HEK293 (cell line): ENCODE data around the gene PGK2.

Experiments used
- CTCF ChIA-PET: fragments of 350-600 bp; formaldehyde crosslinking; extraction: SDS; loops from one replicate; lab custom pipeline; 2021; ENCODE audit warnings: antibody characterized with exemption; lab: Yijun Ruan, JAX
- POLR2A ChIA-PET: fragments of 300-600 bp; formaldehyde crosslinking; extraction: SDS; loops from one replicate; lab custom pipeline; 2020; ENCODE audit warnings: antibody characterized with exemption, inconsistent platforms; lab: Yijun Ruan, JAX
- H3K27ac ChIP-seq: fragments of 200-500 bp; sonication (Bioruptor generic); 2 replicates; pipeline ENCODE4 v1.5.1; 2014; ENCODE audit warnings: low read depth, low read length, control low read depth, inconsistent platforms; ENCODE audit errors: extremely low read depth
- H3K36me3 ChIP-seq, 2 experiments: fragments of 200-500 bp in 1 of 2; sonication (Bioruptor generic) in 1 of 2; 1 replicate in 1 of 2; 2 replicates in 1 of 2; pipeline ENCODE4 v1.5.1; 2014 to 2017; ENCODE audit warnings: inconsistent platforms in 2 of 2, low read length in 2 of 2; ENCODE audit not compliant: control insufficient read depth in 2 of 2, insufficient read depth in 1 of 2
- H3K4me1 ChIP-seq: fragments of 200-500 bp; sonication (Bioruptor generic); 2 replicates; pipeline ENCODE4 v1.5.1; 2014; ENCODE audit warnings: mild to moderate bottlenecking, low read length, inconsistent platforms; ENCODE audit not compliant: control insufficient read depth, insufficient read depth
- H3K4me3 ChIP-seq: 2 replicates; pipeline ENCODE4 v1.5.1; 2011; ENCODE audit warnings: low read depth, mild to moderate bottlenecking, control low read depth, low read length, moderate library complexity
- H3K9me3 ChIP-seq: fragments of 200-500 bp; sonication (Bioruptor generic); 2 replicates; pipeline ENCODE4 v1.5.1; 2014; ENCODE audit warnings: low read depth, low read length, inconsistent platforms; ENCODE audit not compliant: control insufficient read depth, insufficient read depth
- EGR2 ChIP-seq: fragments of 450-650 bp; formaldehyde crosslinking; IDR thresholded peaks from 2 replicates; pipeline ENCODE4 v1.5.1; 2016; ENCODE audit warnings: low read depth, missing biosample characterization, missing genetic modification characterization
- OVOL3 ChIP-seq: fragments of 450-650 bp; formaldehyde crosslinking; IDR thresholded peaks from 2 replicates; pipeline ENCODE4 v1.5.1; 2016; ENCODE audit warnings: missing biosample characterization, missing genetic modification characterization
- RBAK ChIP-seq: fragments of 450-650 bp; formaldehyde crosslinking; IDR thresholded peaks from 2 replicates; pipeline ENCODE4 v1.5.1; 2016; ENCODE audit warnings: missing biosample characterization, missing genetic modification characterization
- YY2 ChIP-seq: fragments of 450-650 bp; formaldehyde crosslinking; IDR thresholded peaks from 2 replicates; pipeline ENCODE4 v1.5.1; 2016; ENCODE audit warnings: missing biosample characterization, missing genetic modification characterization
- ZBTB48 ChIP-seq: fragments of 450-650 bp; formaldehyde crosslinking; IDR thresholded peaks from 2 replicates; pipeline ENCODE4 v1.5.1; 2016; ENCODE audit warnings: missing biosample characterization, missing genetic modification characterization
- ZFP37 ChIP-seq: fragments of 450-650 bp; formaldehyde crosslinking; IDR thresholded peaks from 2 replicates; pipeline ENCODE4 v1.5.1; 2016; ENCODE audit warnings: missing biosample characterization, missing genetic modification characterization
- ZNF248 ChIP-seq: fragments of 450-650 bp; formaldehyde crosslinking; IDR thresholded peaks from 2 replicates; pipeline ENCODE4 v1.5.1; 2017; ENCODE audit warnings: missing biosample characterization, missing genetic modification characterization
- ZNF280D ChIP-seq: fragments of 450-650 bp; formaldehyde crosslinking; IDR thresholded peaks from 2 replicates; pipeline ENCODE4 v1.5.1; 2016; ENCODE audit warnings: missing biosample characterization, missing genetic modification characterization
- ZNF391 ChIP-seq: fragments of 450-650 bp; formaldehyde crosslinking; IDR thresholded peaks from 2 replicates; pipeline ENCODE4 v1.5.1; 2016; ENCODE audit warnings: low read depth, missing biosample characterization, missing genetic modification characterization, borderline replicate concordance
- ZNF501 ChIP-seq: fragments of 450-650 bp; formaldehyde crosslinking; IDR thresholded peaks from 2 replicates; pipeline ENCODE4 v1.5.1; 2016; ENCODE audit warnings: missing biosample characterization, missing genetic modification characterization
- ZNF549 ChIP-seq: fragments of 450-650 bp; IDR thresholded peaks from 2 replicates; pipeline ENCODE4 v1.5.1; 2018; ENCODE audit warnings: missing biosample characterization, missing genetic modification characterization, mild to moderate bottlenecking, inconsistent platforms, moderate library complexity
- ZNF621 ChIP-seq: fragments of 450-650 bp; formaldehyde crosslinking; IDR thresholded peaks from 2 replicates; pipeline ENCODE4 v1.5.1; 2017; ENCODE audit warnings: missing biosample characterization, missing genetic modification characterization
- ZNF654 ChIP-seq: fragments of 450-650 bp; formaldehyde crosslinking; IDR thresholded peaks from 2 replicates; pipeline ENCODE4 v1.5.1; 2016; ENCODE audit warnings: low read depth, missing biosample characterization, missing genetic modification characterization
- ZNF791 ChIP-seq: fragments of 450-650 bp; formaldehyde crosslinking; IDR thresholded peaks from 2 replicates; pipeline ENCODE4 v1.5.1; 2016; ENCODE audit warnings: missing biosample characterization, missing genetic modification characterization
- ZSCAN4 ChIP-seq: fragments of 450-650 bp; formaldehyde crosslinking; IDR thresholded peaks from 2 replicates; pipeline ENCODE4 v1.5.1; 2017; ENCODE audit warnings: missing biosample characterization, missing genetic modification characterization
- ZXDB ChIP-seq: fragments of 450-650 bp; formaldehyde crosslinking; IDR thresholded peaks from 2 replicates; pipeline ENCODE4 v1.5.1; 2016; ENCODE audit warnings: missing biosample characterization, missing genetic modification characterization
- TF ChIP-seq, protein P1 (sequence below): fragments of 450-650 bp; formaldehyde crosslinking; IDR thresholded peaks from 2 replicates; pipeline ENCODE4 v1.5.1; 2016; ENCODE audit warnings: missing biosample characterization, missing genetic modification characterization
- TF ChIP-seq, protein P2 (sequence below): fragments of 450-650 bp; formaldehyde crosslinking; IDR thresholded peaks from 2 replicates; pipeline ENCODE4 v1.5.1; 2016; ENCODE audit warnings: missing biosample characterization, missing genetic modification characterization

Gene PGK2

GRCh38 chr6:49766762-49767161 lies 20.3 kb downstream of the PGK2 start (continued):
- no peak for TF ChIP-seq ZNF280D (tag by site-specific recombination)
- TF ChIP-seq ZNF549 (tag by site-specific recombination), result no peak
- TF ChIP-seq, all 188 proteins: peak for 0

GRCh38 chr6:49764571-49765236 lies 22.4 kb downstream of the PGK2 start:
- Histone ChIP-seq H3K27ac (no peak overlapping the region), H3K4me1 (no peaks in the 10 kb centered on the region), H3K4me3 (no peak overlapping the region), H3K36me3 (no peaks in the 10 kb centered on the region), H3K9me3 (no peaks in the 10 kb centered on the region)
- ChIA-PET CTCF (no interaction called here), POLR2A (no interaction called here)
- TF ChIP-seq ZSCAN4 (tag by site-specific recombination) (no peak), ZNF391 (tag by site-specific recombination) (no peak), RBAK (tag by site-specific recombination) (no peak)
- TF ChIP-seq, protein P1, sequence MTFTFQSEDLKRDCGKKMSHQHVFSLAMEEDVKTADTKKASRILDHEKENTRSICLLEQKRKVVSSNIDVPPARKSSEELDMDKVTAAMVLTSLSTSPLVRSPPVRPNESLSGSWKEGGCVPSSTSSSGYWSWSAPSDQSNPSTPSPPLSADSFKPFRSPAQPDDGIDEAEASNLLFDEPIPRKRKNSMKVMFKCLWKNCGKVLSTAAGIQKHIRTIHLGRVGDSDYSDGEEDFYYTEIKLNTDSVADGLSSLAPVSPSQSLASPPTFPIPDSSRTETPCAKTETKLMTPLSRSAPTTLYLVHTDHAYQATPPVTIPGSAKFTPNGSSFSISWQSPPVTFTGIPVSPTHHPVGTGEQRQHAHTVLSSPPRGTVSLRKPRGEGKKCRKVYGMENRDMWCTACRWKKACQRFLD, result no peak

- POLR2A ChIA-PET, result no interaction called here
These were observed 42.8 kb downstream of the PGK2 start, which contains the start of gene CRISP3 for GRCh38 chr6:49744259-49744658. TSS of gene CRISP3 (minus strand) at chr6:49744388. CDS start at chr6:49744367, 21 bp downstream.

DNA sequence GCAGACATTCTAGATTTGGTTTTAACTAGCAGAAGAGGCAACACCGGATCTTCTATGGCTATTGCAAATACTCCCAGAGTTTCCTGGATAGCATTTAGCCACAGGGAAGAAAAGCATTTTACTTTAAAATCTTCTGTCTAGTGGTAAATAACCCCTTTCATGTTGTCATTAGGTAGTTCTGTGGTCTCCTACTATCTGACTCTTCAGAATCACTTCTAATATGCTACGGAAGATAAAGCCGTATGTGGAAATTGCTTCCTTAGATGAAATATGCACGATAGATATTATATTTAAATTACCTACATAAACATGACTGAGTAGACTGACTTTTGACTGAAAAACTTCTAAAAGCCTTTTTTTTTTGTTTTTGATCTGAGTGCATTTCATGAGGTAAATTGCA lies 43.7 kb downstream of the PGK2 start:
- H3K9me3 ChIP-seq, result no peaks in the 10 kb centered on the region
- no peak for TF ChIP-seq ZNF248 (tag by site-specific recombination)
- TF ChIP-seq ZNF621, result no peak
- TF ChIP-seq ZNF791, result no peak
- TF ChIP-seq ZNF654 (tag by site-specific recombination), result no peak
- TF ChIP-seq YY2 (tag by site-specific recombination), result no peak
- TF ChIP-seq EGR2 (tag by site-specific recombination), result no peak
- no peak for TF ChIP-seq ZXDB
- no peak for TF ChIP-seq ZFP37 (tag by site-specific recombination)
- TF ChIP-seq, protein P2, sequence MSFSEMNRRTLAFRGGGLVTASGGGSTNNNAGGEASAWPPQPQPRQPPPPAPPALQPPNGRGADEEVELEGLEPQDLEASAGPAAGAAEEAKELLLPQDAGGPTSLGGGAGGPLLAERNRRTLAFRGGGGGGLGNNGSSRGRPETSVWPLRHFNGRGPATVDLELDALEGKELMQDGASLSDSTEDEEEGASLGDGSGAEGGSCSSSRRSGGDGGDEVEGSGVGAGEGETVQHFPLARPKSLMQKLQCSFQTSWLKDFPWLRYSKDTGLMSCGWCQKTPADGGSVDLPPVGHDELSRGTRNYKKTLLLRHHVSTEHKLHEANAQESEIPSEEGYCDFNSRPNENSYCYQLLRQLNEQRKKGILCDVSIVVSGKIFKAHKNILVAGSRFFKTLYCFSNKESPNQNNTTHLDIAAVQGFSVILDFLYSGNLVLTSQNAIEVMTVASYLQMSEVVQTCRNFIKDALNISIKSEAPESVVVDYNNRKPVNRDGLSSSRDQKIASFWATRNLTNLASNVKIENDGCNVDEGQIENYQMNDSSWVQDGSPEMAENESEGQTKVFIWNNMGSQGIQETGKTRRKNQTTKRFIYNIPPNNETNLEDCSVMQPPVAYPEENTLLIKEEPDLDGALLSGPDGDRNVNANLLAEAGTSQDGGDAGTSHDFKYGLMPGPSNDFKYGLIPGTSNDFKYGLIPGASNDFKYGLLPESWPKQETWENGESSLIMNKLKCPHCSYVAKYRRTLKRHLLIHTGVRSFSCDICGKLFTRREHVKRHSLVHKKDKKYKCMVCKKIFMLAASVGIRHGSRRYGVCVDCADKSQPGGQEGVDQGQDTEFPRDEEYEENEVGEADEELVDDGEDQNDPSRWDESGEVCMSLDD (tag by site-specific recombination), result no peak
- no peak for TF ChIP-seq ZNF501 (tag by site-specific recombination)
- TF ChIP-seq, all 188 proteins: peak for 0
- H3K27ac ChIP-seq, result no peak overlapping the region
- ChIA-PET CTCF (interaction anchor here (0.6 kb wide), 1 partner anchor 138 kb away, joined by 3 read pairs; no protein-coding TSS in a partner anchor), POLR2A (no interaction called here)
- no peaks in the 10 kb centered on the region for H3K36me3 ChIP-seq
- no peak overlapping the region for H3K4me3 ChIP-seq
- H3K4me1 ChIP-seq, result no peaks in the 10 kb centered on the region

More at GRCh38 chr6:49744259-49744658, 42.8 kb downstream of the PGK2 start, which contains the start of gene CRISP3:
- Histone ChIP-seq H3K36me3 (no peaks in the 10 kb centered on the region), H3K27ac (no peak within 1 kb of the TSS), H3K9me3 (no peaks in the 10 kb centered on the region), H3K4me3 (no peak within 1 kb of the TSS), H3K4me1 (no peaks in the 10 kb centered on the region)
- no peak for TF ChIP-seq ZBTB48
- no peak for TF ChIP-seq OVOL3 (tag by site-specific recombination)
- CTCF ChIA-PET, result interaction anchor here (0.6 to 0.8 kb wide), 2 partner anchors 137 to 138 kb away, joined by 3 read pairs; no protein-coding TSS in a partner anchor
